ENCODE data around the gene COL16A1. TPM values are rescaled to one million over a fixed set of nuclear protein-coding genes. Genes with fewer than 3 reads are reported as not detected.

Gene COL16A1
- total and polyA plus RNA-seq, 2 of the 13 experiments (the other 11 are each of a cell fraction or from before 2014, with no cell fraction given) = 4.3 to 12.2 TPM

- TF ChIP-seq TIGD3 (CRISPR knock-in tag; IDR thresholded peaks at IDR 0.05; ENCODE audit: borderline replicate concordance) (no peak), ZNF281 (CRISPR knock-in tag; IDR thresholded peaks at IDR 0.05; ENCODE audit: borderline replicate concordance) (0 out of 2 replicates have a peak, but pooled peaks have one; percentile 27), MAFF (IDR thresholded peaks at IDR 0.05; ENCODE audit: low read depth, low read length) (peak; percentile 100), ZNF501 (CRISPR knock-in tag; IDR thresholded peaks at IDR 0.05) (0 out of 2 replicates have a peak, but pooled peaks have one; percentile 30), MXD1 (CRISPR knock-in tag; IDR thresholded peaks at IDR 0.05) (peak; percentile 69; the same call in 1 of the 2 replicates), FOSL2 (CRISPR knock-in tag; IDR thresholded peaks at IDR 0.05) (peak; percentile 58; the same call in 1 of the 2 replicates), PAXIP1 (CRISPR knock-in tag; conservative IDR thresholded peaks at IDR 0.05) (no peak), ZBTB37 (CRISPR knock-in tag; IDR thresholded peaks at IDR 0.05) (no peak), MNT (IDR thresholded peaks at IDR 0.05) (no peak)
Observed at GRCh38 chr1:31705080-31705866, 1.5 kb upstream of the COL16A1 start (continued).
